GM18907 (cell line): Measurements from ENCODE around the gene PROM2.
"Not testable (repeated sequence)": the region's sequence is repeated elsewhere in the genome, so short reads cannot be mapped to it uniquely, and the experiment has no call there.

Experiments used
- ATAC-seq: cut with Tn5 transposase; IDR thresholded peaks from one replicate; pipeline ENCODE4 v1.9.1; 2021; ENCODE audit warnings: mild to moderate bottlenecking, moderate library complexity; ENCODE audit not compliant: unreplicated experiment

Gene PROM2

DNA sequence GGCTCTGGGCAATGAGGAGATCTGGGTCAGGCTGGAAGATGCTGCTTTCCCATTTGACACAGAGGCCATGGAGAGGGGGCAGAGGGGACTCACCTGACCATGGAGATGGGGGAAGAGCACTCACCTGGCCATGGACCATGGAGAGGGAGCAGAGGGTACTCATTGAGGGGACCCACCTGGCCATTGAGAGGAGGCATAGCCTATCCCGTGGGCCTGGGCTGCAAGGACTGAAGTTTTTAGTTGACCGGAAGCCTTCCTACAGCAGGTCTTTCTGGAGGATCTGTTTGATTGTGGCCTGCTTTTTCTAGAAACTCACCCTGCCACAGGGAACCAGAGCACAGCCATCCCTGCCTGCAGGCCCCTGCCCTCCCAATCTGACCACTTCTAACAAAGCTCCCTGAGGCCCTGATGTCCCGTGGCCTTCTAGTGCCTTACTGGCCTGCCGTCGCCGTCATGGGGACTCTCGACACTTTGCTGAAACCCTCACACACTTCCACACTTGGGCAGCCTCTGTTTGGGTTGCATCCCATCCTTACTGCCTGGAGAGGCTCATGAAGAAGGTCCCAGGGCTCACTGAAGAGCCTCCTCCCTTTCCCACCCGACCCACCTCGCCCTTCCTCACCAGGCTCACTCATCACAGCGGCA, 5.1 kb upstream of the PROM2 start:
- ATAC-seq = no peak

DNA sequence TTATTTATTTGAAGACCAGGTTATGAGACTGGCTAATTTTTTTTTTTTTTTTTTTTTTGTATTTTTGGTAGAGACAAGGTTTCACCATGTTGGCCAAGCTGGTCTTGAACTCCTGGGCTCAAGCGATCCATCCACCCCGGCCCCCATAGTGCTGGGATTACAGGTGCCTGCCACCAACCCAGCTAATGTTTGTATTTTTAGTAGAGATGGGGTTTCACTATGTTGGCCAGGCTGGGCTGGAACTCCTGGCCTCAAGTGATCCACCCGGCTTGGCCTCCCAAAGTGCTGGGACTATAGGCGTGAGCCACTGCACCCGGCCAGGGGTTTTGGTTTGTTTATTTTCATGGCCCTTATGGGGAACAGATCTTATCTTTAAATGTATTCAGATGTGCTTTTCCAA, 4.5 kb upstream of the PROM2 start:
- ATAC-seq = not testable (repeated sequence)

GRCh38 chr2:95270541-95271081, 3.6 kb upstream of the PROM2 start:
- ATAC-seq = no peak

- ATAC-seq = no peak
Measured at GRCh38 chr2:95271381-95271971, 2.8 kb upstream of the PROM2 start.

- no peak for ATAC-seq
Measured at GRCh38 chr2:95272299-95272751, 1.9 kb upstream of the PROM2 start.

DNA sequence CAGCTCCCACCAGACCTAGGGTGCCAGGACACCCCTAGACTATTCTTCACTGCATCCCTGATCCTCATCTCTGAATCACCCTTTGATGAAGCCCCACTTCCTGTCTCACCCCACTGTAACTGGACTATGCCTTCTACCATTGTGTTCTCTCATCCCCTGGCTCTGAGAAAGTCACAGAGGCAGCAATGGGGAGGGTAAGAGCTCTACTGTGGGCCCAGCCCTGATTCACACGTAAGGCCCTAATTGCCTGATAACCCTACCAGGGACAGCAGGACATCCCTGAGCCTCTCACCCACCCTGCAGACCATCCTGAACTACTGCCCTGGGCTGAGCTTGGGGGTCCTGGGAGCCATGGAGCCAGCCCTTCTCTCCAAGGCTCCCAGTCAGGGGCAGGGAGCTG, 1.5 kb upstream of the PROM2 start:
- ATAC-seq = no peak

DNA sequence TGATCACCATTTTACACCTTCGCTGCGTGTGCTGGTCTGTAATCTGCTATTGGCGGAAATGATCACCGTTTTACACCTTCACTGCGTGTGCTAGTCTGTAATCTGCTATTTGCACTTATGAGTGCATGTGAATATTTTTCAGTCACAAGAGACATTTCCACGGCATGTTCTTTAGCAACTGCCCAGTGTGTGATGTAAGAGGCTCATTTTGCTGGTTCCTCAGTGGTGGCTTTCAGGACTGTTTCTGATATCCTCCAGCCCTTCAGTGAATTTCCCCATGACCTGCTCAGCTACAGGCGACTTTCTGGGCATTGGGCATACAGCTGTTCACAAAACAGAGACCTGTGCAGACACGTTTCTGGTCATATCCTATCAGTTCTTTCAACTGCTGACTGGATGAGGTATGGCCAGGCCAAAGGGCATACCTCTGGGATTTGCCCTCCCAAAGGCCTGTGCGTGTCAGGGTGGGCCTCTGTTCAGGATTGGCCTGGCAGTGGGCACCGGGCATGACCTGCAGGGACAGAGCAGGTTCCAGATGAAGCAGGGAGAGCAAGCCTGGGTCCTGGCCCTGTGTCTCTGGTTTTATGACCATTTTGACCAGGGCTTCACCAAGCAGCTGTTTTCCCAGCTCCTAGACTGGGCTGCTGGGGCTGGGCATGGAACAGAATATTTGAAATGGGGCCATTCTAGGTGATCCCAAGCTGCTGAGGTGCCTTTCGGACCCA, 521 bp upstream of the PROM2 start:
- ATAC-seq = no peak

DNA sequence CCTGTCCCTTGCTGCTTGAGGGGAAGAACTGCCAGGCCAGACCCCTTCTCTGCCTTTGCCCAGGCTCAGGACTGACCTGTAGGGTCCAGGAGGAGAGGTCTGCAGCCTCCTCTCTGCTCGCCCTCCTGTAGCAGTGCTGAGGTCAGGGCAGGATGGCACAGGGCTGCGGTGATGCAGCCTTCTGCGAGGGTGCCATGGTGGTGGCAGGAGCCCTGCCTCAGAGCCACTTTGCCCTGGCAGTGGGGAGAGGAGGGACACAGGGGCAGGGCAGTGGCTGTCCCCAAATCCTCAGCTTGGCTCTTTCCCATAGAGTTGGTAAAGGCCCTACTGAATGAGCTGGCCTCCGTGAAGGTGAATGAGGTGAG, 884 bp downstream of the PROM2 start:
- no peak for ATAC-seq

DNA sequence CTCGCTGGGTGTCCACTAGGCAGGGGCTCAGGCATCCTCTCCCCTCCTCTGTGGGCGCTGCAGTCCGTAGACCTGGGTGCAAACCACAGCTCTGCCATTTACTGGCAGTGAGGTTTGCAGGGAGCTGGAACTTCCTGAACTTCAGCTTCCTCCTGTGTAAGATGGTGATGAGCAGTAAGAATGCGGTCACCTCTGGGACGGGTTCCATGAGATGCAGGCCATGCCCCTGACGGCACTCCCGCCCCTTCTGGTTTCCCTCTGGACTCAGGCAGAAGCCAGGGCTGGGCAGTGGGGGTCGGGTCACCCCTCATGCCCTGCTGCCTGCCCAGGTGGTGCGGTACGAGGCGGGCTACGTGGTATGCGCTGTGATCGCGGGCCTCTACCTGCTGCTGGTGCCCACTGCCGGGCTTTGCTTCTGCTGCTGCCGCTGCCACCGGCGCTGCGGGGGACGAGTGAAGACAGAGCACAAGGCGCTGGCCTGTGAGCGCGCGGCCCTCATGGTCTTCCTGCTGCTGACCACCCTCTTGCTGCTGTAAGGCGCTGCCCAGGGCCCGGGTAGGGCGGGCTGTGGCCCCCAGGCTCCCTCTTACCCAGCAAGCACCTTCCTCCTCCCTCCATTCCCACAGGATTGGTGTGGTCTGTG, 1.5 kb downstream of the PROM2 start:
- no peak for ATAC-seq

- no peak for ATAC-seq
Measured at GRCh38 chr2:95276244-95276887, 2.1 kb downstream of the PROM2 start.

GRCh38 chr2:95276888-95277245, 2.6 kb downstream of the PROM2 start:
- no peak for ATAC-seq

DNA sequence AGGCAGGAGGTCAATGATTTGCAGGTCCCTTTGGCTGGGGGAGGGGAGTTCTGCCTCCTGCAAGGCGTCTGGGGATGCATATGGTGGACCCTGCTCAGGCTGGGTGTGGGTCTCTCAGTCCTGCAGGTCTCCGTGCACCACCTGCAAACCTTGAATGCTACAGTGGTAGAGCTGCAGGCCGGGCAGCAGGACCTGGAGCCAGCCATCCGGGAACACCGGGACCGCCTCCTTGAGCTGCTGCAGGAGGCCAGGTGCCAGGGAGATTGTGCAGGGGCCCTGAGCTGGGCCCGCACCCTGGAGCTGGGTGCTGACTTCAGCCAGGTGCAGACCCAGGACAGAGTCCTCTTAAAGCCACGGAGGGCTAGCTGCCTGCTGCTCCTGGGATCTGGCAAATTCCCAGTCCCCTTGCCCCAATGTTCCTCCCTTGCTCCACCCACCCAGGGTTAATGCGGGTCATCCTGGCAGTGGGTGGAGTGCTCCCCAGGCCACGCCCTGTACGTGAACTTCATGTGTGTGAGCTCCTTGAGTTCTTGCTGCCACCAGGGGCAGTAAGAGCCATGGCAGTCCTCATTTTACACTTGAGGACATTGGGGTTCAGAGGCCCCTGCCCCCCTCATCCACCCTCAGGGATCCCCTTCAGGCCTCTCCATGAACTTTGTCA, 3.1 kb downstream of the PROM2 start:
- no peak for ATAC-seq

GRCh38 chr2:95278051-95278471, 3.8 kb downstream of the PROM2 start:
- no peak for ATAC-seq

GRCh38 chr2:95278637-95279225, 4.5 kb downstream of the PROM2 start:
- ATAC-seq = no peak

DNA sequence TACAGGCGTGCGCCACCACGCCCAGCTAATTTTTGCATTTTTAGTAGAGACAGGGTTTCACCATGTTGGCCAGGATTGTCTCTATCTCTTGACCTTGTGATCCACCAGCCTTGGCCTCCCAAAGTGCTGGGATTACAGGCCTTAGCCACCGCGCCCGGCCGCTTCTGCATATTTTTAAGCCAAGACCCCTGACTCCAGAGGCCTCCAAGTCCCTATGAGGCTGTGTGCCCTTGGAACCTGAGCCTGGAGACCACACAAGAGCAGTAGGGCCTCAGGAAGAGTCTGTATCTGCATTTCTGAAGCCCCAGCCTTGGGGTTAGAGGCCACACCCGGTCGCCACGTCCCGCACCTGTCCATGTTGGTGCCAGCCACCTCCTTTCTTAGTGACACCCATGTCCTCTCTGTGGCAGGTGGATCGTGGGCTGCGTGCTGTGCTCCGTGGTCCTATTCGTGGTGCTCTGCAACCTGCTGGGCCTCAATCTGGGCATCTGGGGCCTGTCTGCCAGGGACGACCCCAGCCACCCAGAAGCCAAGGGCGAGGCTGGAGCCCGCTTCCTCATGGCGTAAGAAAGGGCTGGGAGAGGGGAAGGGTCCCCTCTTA, 5.3 kb downstream of the PROM2 start:
- ATAC-seq = no peak

GRCh38 chr2:95281071-95281470, 6.8 kb downstream of the PROM2 start:
- no peak for ATAC-seq

GRCh38 chr2:95281786-95282185, 7.5 kb downstream of the PROM2 start:
- ATAC-seq = no peak

GRCh38 chr2:95282458-95282857, 8.2 kb downstream of the PROM2 start:
- no peak for ATAC-seq

- no peak for ATAC-seq
Measured at GRCh38 chr2:95283562-95283961, 9.3 kb downstream of the PROM2 start.
